ENCODE data around the gene COL18A1.
A peak's percentile ranks its signal among the peaks of the same experiment; 100 is the strongest.

The COL18A1 gene

DNA sequence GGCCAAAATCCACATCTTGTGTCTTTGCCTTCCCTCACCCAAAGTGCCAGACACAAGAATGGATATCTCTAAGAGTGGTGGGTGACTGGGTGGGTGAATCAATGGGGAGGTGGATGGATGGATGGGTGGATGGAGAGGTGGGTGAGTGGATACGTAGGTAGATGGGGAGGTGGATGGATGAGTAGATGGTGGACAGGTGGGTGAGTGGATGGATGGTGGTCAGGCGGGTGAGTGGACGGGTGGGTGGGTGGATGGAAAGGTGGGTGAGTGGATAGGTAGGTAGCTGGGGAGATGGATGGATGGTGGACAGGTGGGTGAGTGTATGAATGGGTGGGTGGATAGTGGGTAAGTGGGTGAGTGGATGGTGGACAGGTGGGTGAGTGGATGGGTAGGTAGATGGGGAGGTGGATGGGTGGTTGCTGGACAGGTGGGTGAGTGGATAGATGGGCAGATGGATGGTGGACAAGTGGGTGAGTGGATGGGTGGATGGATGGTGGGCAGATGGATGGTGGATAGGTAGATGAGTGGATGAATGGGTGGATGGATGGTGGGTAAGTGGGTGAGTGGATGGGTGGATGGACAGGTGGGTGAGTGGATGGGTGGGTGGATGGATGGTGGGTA lies 103.0 kb downstream of the COL18A1 start:
- DNase-seq, result no peak

DNA sequence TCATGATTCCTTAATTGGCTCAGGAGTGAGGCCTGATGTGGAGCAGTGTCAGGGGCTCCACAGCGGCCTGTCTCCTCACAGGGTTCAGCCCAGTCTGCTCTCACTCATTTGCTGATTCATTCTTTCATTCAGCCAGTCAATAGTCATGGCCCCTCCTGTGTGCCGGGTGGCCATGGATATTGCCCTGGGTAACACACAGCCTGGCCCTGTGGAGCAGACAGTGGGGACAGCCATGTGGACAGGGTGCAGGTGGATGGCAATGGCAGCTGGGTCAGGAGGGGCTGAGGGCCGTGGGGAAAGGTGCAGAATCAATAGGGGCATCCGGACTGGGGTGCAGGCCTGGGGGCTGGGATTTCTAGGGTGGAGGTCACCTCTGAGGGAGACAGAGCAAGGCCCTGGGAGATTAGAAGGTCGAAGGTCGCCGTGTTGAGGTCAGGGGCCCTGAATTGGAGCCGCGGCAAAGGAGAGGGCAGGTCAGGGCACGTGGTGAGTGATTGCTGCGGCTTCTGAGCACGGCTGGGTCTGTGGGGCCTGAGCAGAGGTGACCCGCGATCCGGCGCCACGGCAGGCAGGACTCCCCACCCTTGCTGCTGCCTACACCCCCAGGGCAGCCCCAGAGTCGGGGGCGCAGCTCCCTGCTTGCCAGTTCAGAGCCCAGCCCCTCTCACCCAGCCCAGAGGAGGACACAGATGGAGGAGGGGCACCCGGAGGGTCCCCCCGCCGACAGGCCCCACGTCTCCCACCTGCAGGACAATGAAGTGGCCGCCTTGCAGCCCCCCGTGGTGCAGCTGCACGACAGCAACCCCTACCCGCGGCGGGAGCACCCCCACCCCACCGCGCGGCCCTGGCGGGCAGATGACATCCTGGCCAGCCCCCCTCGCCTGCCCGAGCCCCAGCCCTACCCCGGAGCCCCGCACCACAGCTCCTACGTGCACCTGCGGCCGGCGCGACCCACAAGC lies 103.9 kb downstream of the COL18A1 start:
- peak; percentile 6 for DNase-seq

DNA sequence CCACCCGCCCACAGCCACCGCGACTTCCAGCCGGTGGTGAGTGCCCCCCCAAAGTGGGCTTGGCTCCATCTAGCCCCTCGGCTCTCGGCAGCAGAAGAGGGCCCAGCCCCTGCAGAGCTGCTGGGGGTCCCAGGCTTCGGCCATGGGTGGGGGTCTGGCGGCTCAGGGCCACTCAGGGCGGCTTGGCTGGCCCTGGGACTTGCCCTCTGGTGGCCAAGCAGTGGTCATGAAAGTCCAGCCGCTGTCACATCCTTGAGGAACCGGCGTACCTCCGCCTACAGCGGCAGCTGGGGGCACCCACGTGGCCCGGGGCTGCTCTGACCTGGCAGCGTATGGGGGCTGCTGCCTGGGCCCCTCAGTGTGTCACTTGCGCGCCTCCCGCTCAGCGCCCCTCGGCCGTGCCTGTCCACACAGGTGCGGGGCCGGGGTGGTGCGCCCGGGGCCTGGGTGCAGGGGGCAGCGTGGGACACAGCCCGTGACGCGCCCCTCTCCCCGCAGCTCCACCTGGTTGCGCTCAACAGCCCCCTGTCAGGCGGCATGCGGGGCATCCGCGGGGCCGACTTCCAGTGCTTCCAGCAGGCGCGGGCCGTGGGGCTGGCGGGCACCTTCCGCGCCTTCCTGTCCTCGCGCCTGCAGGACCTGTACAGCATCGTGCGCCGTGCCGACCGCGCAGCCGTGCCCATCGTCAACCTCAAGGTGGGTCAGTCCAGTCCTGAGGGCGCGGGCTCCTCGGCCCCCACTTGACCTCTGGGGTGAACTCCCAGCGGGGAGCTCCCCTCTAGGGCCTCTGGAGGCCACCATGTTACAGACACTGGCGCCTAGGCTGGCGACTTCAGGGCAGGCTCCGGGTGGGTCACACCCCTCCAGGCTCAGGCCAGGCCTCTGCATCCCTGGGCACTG lies 104.9 kb downstream of the COL18A1 start:
- DNase-seq, result no peak

DNA sequence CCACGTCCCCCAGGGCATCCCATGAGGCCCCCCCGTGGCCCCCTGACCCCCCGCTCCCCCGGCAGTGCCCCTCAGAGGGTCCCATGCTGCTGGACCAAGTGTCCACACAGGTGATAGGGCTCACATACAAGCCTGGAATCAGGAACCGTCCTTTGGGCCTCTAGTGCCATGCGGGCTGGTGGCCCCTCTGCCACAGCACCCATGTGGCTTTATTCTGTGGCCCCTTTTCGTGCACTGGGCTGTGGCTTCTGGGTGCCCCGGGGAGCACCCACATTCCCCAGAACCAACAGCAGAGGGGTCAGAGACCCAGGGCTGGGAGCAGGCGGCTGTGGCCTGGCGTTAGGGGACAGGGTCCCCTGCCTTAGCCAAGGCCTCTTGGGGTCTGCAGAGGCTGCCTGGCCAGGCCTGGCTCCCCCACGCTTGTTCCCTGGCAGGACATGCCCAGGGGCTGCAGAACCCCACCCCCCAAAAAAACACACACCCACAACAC lies 105.5 kb downstream of the COL18A1 start:
- no peak for DNase-seq

DNA sequence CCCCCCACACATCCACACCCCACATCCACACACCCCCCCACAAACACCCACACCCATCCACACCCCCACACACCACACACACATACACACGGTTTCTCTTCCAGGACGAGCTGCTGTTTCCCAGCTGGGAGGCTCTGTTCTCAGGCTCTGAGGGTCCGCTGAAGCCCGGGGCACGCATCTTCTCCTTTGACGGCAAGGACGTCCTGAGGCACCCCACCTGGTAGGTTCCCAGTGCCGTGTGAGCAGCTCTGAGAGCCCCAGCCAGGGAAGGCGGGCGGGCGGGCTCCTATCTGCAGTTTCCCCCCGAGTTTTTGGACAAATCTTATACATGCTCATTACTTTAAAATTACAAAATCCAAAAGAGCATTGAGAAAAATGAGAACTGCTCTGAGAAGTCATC lies 106.0 kb downstream of the COL18A1 start:
- DNase-seq, result no peak

DNA sequence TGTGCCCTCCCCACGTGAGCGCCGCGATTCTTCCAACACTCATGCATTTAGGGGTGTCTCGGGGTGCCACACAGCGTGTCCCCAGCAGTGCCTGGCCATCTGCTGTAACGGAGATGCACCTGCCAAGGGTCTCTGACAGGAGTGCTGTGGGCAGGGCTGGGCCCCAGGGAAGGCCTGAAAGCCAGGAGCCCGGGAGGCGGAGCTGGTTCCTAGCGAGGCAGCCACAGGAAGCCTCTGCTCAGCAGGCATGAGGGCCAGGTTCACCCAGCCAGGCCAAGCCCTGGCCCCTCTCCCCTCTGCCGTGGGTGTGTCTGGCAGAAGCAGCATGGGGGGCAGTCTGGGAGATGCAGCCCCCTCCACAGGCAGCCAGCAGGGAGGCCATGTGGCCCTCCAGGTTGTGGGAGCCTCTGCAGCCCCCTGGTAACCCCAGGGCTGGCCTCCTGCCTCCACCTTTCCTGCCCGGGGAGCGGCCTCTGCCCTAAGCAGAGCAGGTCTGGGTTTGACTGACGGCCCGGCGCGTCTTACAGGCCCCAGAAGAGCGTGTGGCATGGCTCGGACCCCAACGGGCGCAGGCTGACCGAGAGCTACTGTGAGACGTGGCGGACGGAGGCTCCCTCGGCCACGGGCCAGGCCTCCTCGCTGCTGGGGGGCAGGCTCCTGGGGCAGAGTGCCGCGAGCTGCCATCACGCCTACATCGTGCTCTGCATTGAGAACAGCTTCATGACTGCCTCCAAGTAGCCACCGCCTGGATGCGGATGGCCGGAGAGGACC lies 106.9 kb downstream of the COL18A1 start:
- no peak for DNase-seq

DNA sequence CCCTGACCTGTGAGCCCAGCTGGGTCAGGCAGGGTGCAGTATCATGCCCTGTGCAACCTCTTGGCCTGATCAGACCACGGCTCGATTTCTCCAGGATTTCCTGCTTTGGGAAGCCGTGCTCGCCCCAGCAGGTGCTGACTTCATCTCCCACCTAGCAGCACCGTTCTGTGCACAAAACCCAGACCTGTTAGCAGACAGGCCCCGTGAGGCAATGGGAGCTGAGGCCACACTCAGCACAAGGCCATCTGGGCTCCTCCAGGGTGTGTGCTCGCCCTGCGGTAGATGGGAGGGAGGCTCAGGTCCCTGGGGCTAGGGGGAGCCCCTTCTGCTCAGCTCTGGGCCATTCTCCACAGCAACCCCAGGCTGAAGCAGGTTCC lies 107.6 kb downstream of the COL18A1 start:
- no peak for DNase-seq

DNA sequence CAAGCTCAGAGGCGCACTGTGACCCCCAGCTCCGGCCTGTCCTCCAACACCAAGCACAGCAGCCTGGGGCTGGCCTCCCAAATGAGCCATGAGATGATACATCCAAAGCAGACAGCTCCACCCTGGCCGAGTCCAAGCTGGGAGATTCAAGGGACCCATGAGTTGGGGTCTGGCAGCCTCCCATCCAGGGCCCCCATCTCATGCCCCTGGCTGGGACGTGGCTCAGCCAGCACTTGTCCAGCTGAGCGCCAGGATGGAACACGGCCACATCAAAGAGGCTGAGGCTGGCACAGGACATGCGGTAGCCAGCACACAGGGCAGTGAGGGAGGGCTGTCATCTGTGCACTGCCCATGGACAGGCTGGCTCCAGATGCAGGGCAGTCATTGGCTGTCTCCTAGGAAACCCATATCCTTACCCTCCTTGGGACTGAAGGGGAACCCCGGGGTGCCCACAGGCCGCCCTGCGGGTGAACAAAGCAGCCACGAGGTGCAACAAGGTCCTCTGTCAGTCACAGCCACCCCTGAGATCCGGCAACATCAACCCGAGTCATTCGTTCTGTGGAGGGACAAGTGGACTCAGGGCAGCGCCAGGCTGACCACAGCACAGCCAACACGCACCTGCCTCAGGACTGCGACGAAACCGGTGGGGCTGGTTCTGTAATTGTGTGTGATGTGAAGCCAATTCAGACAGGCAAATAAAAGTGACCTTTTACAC lies 108.2 kb downstream of the COL18A1 start:
- no peak for DNase-seq

DNA sequence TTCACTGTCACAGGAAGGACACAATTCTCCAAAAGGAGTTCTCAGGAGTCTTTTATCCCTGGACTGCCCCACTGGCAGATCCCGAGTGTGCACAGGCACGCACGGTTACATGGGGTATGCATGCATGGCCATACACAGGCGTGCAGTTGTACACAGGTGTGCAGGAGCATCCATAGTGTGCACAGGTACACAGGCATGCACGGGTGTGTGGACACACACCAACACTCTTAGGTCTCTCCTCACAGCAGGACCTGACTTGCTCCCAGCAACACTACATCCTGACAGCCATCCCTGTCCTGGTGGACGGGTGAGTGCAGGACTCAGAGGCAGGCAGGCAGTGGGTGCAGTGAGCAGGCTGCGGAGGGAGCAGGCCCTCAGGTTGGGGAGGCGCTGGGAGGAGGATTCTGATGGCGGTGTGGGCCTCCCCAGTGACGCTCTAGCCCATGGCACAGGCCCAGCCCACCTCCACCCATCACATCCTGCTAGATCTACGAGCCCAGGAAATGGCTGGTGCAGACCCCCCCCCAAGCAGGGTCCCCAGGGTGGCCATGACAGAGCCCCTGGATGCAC lies 108.9 kb downstream of the COL18A1 start:
- DNase-seq, result no peak

DNA sequence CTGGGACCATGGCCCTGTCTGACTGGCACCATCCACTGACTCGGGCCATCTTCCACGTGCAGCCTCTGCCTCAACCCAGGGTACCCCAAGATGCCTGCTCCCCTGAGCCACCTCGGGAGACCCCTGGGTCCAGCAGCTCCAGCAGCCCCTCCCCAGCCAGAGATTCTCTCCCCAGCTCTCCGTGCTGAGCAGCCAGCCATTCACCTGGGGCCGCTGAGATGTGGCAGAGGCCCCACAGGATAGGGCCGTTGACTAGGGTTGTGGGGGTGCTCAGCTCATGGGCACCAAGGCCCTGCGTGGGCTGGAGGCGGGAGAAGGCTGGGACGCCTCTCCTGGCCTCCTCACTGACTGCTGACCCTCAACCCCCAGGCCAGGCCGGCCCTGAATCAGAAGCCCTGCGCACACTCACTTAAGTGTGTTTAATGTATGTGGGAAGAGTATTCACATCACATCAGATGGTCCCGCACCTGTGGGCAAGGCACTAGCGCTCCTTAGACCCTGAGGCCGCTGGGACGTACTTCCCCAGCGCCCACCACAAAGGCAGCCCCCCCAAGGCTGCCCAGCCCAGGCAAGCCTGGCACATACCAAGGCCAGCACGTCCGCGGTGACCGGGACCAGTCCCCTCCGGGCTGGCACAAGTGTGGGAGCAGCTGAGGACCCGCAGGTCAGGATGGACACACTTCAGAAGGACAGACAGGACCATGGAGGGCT lies 109.5 kb downstream of the COL18A1 start:
- DNase-seq, result no peak

DNA sequence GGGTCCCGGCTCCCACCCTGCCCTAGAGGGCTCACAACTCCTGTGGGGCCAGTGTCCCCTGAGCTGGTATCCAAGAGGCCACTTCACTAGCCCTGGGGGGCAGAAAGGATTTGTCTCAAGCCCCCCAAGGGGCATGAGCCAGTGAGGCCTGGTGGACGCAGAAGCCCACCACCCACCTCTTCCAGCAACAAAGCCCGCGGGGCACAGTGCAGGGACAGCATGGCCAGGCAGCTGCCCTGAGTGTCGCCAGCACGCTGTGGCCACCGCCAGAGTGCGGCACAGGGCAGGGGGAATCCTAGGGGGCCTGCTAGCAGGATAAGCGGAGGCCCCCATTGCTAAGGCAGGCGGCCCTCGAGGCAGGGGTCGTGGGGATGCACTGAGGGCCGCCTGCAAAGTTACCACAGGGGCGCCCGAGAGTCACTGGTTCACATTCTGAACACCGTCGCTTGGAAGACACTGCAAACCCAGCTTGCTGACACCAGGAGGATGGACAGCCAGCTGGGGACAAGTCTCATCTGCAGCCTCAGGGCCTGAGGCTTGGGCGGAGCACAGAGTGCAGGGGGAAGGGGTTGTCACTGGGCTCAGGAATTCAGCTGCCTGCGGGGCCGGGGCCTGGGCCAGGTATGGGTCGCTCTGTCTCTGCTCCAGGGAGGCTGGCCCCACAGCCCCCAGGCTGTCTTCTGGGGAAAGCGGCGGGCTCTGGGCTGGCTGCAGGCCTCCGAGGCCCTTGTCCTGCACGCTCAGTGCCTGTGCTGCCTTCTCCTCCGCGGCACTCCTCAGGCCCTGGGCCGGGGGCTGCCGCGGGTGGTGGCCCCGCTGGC lies 110.5 kb downstream of the COL18A1 start:
- DNase-seq, result no peak

DNA sequence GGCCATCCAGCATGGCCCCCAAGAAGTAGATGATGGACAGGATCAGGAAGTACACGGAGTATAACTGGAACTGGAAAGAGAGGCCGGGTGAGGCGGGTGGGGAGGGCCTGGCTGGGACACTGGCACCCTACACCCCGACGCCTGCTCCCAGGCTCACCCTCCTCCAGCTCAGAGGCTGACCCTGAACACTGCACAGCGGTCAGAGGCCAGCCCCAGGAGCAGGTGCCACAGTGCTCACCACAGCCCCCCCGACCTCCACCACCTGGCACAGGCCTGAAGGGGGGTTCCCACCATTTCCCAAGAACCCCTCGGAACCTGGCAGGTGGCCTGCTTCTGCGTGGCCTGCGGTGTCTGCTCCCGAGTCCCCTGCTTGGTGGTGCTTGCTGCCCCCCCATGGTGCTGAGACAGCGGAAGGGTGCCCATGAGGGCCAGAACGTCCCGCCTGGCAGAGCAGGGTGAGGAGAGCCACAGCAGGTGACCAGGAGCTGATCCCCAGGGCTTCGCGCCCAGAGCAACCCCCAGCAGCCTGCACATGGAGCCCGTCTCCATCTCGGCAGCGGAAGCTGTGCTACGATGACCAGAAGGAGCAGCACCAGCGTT lies 111.2 kb downstream of the COL18A1 start:
- DNase-seq, result no peak

DNA sequence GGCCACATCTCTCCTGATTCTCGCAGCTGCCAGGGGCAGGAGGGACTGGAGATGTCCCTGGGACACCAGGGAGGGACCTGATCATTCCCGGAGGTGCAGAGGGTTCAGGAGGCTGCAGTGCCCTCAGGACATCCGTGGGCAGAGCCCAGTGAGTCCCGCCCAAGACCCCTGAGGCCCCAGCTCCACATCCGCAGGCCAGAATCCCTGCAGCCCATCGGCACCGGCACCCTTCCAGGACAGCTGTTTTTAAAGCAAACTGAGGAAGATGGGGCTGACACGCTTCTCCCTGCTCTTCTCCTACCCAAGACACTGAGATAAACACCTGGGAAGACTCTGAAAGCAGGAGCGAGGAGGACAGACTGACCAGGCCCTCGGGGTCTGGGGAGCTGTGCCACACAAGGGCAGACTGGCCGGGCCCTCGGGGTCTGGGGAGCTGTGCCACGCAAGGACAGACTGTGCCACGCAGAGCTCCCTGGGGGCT lies 111.7 kb downstream of the COL18A1 start:
- no peak for DNase-seq

DNA sequence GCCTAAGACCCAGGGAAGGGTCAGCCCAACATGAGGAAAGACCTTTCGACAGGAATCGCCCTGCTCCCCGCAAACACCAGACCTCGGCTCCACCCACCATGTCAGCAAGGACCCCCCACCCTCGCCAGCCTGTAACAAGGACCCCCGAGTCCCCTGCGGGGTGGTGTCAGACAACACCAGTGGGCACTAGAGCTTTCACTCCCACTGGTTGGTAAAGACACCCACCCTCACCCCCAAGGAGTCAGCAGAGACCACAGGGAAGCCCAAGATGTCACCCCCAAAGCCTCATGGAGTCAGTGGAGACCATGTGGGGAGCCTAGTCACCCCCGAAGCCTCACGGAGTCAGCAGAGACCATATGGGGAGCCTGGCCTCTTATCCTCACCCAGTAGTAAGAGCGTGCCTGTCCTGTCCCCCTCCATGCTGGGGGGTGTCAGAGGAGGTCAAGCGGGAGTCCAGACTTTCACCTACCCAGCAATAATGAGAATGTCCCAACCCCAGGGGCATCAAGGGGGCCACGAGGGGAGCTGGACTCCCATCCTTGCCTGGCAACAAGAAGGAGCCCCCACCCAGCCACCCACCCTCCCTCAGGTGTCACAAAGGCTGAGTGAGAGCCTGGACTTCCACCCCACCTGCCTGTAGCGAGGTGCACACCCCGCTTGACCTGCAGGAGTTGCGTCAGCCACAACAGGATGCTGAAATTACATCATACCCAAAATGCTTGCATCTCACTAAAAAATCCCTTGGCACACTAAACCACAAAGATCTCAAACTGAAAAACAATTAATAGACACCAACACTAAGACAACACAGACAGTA lies 112.5 kb downstream of the COL18A1 start:
- DNase-seq, result no peak

DNA sequence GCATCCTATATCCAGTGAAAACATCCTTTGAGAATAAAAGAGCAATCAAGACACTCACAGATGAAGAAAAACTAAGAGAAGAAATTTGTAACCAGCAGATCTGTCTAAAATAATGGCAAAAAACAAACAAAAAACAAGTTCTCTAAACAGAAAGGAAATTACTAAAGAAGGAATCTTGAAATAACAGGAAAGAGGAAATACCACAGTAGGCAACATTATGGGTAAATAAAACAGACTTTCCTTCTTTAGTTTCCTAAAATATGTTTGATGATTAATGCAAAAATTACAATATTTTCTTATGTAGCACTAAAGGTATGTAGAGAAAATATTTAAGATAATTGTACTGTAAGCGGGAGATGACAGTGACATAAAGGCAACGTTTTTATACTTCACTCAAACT lies 113.8 kb downstream of the COL18A1 start:
- peak; percentile 30 for DNase-seq

DNA sequence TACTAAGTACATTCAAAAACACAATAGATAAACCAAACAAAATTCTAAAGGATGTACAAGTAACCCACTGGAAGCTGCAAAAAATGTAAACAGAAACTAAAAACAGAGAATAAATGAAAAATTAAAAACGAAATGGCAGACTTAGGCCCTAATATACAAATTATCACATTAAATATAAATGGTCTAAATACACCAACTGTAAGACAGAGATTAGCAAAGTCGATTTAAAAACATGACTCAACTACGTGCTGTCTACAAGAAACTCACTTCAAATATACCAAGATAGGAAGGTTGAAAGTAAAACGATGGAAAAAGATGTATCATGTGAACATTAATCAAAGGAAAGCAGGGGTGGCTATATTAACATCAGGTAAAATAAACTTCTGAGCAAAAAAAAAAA lies 114.2 kb downstream of the COL18A1 start:
- DNase-seq, result no peak

DNA sequence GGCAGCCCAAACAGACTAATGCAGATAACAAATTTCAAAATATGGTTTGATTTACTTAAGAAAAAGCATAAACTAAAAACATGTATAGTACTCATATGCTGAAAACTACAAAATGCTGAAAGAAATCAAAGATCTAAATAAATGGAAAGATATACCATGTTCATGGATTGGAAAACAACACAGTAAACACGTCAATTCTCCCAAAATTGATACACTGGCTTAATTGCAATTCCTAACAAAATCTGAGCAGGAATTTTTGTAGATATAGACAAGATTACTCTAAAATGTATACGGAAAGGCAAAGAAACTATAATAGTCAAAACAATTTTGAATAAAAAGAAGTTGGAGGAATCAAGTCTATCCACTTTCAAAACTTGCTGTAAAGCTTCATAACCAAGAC lies 116.3 kb downstream of the COL18A1 start:
- no peak for DNase-seq

DNA sequence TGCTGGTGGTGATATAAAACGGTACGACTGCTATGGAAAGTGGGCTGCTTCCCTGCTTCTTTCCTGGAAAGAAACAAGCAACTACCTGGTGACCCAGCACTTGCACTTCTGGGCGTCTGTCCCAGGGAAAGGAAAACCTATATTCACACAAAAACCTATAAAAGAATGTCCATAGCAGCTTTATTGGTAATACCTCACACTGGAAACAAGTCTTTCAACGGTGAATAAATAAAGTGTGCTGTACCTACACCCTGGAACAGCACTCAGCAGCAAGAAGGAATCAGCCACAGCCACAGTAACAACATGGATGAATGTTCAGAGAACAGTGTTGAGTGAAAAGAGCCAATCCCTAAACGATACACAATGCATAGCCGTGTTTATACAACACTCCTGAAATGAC lies 117.4 kb downstream of the COL18A1 start:
- no peak for DNase-seq
